NCI-H526 treated with DMSO at 0.1 percent for 48 hours (cell line): ENCODE measurements around the gene CASP1.
"Not testable (repeated sequence)": the region's sequence is repeated elsewhere in the genome, so short reads cannot be mapped to it uniquely, and the experiment has no call there.

Experiments used
- DNase-seq: peaks from one replicate; lab custom pipeline; 2025; lab: John Stamatoyannopoulos, UW

Gene CASP1

DNA sequence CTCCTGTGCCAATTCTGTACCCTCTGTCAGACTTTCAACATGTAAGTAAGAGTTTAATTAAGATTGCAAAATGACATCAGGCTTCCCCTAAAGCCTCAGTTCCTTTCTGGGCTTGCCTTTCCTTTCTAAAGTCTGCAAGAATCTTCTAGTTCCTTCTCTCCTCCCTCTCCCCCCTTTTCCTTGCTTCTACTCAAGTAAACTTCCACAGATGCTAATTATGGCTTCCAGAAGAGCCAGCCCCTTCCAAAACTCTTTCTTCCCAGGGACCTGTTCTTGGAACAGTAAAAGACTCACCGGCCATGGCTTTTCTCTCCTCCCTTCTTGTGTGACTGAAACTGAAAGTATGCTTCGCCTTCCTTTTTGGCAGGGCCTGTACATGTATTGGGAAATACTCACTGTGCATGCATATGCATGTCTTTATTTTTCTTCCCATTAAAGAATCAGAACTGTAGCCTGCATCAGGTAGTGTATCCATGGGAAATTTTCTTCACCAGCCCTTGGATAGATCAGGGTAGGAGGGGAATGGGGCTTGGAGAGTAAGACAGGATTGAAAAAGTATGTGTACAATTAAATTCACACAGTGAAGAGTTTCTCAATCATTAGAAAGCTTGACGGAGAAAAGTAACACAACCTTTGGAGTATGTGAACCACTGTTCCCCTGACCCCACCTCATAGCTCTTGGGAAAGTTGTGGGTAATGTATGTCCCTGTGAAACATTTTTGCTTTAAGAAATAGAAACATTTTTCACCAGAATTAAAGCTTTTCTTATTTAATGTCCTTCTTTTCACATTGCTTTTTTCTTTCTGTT is at the start of gene CASP1:
TSS of gene CASP1 (minus strand) at position 332 of the 808 bp plus-strand sequence. CDS start at position 301, 31 bp downstream.
- DNase-seq, result no peak

- DNase-seq, result no peak
Measured at GRCh38 chr11:105081412-105082150, 46.6 kb upstream of the CASP1 start.

GRCh38 chr11:105080171-105080906 is 45.4 kb upstream of the CASP1 start:
- DNase-seq, result not testable (repeated sequence)

- no peak for DNase-seq
Measured at GRCh38 chr11:105078283-105078682, 43.3 kb upstream of the CASP1 start.

DNA sequence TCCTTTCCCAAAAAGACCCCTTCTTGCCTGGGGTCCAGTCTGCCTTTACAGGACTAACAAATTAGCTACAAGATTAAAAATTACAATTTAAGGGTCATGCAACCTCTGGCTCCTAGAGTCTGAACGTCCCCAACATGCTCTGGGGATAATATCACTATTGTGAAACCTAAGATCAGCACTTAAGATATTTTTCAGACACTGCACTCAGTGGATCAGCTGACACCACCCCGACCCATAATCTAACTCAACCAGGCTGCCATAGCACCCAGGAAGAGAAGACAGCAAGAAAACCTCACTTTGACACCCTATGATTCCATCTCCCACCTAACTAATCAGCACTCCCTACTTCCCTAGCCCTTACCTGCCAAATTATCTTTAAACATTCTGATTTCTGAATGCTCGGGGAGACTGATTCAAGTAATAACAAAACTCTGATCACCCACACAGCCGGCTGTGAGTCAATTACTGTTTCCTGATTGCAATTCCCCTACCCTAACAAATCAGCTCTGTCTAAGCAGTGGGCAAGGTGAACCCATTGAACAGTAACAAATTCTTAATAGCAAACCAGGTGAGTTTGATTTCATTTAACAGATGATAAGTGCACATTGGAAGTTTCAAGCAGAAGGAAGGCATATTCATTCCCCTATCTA is 42.3 kb upstream of the CASP1 start:
- not testable (repeated sequence) for DNase-seq

DNA sequence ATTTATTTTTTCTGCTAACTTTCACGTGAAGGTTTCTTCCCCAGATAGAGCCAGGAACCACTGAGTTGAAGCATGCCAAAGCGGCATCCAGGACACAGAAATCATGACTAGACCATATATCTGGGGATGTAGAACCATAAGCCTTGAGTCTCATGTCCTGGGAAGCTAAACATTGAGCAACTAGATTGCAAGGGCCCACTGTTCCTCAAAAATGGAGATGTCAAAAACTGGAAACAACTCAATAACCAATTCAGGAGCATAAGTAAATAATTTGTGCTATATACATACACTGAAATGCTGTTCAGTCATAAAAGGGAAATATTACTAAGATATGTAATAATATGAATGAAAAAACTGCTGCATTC is 39.2 kb upstream of the CASP1 start:
- no peak for DNase-seq

GRCh38 chr11:105073456-105074165 is 38.7 kb upstream of the CASP1 start:
- no peak for DNase-seq

DNA sequence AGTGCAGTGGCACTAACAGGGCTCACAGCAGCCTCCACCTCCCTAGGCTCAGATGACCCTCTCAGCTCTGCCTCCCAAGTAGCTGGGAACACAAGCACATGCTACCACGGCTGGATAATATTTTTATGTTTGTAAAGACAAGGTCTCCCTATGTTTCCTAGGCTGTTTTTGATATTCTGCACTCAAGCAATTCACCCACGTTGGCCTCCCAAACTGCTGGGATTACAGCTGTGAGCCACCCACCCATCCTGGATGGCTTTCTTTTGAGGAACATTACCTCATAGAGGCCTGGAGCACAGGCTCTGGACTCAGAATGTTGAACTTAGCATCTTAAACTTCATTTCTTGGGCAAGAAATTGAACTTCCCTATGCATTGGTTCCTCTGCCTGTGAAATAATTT is 37.1 kb upstream of the CASP1 start:
- not testable (repeated sequence) for DNase-seq

- no peak for DNase-seq
Measured at GRCh38 chr11:105071089-105071732, 36.3 kb upstream of the CASP1 start.

DNA sequence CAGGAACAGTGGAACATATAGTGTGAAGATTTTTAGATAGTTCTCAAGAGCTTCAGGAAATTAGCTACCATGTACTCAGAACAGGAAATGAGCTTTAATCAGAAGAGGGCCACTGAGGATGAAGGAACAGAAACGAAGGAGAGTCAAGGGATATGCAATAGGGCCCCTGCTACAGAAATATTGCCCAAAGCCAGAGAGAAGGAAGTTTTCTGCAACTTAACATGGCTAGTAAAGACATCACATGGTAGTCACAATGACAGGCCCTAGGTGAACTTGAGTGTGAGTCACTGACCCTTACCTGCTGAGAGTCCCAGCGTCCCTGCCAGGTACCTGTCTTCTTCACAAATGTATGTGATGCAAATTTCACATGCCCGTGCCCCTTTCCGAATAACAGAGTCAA is 35.4 kb upstream of the CASP1 start:
- DNase-seq, result no peak

DNA sequence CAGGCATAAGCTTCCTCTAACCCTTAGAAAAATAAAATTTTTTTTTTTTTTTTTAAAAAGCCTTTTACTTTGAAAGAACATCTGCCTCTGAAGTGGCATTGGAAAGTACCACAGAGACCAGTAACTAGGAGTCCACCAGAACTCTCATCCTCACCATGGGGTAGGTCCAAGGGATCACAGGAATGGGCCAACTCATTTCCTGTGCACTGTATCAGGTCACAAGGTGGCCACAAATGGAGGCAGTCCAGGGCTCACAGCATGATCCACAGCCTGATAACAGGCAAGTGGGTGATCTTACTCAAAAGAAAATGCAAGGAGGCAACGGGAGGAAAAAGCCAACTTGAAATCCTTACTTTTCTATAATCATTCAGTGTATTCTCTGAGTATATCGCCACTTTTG is 34.8 kb upstream of the CASP1 start:
- DNase-seq, result not testable (repeated sequence)

DNA sequence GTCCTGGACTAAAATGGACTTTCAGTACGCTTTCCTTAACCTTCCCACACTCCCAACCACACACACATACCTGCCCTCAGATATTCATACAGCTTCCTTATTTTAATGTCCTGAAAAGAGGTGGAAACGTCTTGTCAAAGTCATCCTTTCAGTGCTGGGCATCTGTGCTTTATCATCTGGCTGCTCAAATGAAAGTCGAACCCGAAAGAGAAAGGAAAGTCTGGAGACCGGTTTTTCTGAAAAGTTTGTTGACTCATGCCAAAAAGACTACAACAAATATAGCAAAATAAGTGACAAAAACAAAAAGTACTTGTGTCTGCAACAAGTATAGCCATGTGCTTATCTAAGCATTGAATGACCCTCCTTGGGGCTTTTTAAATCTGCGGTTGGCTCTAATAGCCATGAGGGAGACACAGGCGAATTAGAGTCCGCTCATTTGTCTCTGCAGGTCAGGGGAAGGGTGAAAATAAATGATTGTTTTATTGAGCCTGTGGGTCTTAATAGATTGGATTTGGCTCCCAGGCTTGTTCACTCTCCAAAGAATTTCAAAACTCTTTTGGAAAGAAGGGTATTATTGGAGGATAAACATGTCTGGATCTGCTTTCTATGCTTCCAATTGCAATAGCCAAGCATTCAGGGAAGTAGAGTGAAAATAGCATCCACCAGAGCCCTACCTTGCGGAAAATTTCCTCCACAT is 28.4 kb upstream of the CASP1 start:
- DNase-seq, result not testable (repeated sequence)

DNA sequence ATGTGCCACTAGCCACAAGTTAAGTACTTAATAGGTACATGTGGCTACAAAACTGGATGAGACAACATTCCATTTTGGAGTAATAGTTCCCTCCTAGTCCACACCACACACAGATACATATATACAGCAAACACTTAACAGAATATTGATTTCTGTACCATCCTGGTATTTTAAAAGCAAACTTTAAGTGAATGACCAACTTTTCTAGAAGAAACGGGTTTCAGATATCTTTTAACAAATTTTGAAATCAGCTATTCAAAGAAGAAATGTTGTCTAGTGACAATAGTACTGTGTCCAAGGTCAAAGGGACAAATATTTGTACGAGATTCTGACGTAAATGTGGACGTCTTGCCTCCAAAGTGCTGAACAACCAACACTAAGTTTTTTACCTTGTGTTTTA is 22.5 kb upstream of the CASP1 start:
- DNase-seq, result no peak

DNA sequence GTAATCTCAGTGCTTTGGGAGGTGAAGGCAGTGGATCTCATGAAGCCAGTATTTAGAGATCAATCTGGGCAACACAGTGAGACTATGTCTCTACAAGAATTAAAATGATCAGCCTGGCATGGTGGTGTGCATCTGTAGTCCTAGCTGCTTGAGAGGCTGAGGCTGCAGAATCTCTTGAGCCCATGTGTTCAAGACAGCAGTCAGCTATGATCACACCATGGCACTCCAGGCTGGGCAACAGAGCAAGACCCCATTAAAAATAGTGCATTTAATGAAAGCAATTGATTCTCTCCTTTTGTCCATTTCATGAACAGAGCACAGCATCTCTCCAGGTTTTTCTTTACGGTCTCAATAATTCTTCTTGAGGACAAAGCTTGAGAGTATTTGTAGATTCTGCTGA is 21.5 kb upstream of the CASP1 start:
- DNase-seq, result no peak

DNA sequence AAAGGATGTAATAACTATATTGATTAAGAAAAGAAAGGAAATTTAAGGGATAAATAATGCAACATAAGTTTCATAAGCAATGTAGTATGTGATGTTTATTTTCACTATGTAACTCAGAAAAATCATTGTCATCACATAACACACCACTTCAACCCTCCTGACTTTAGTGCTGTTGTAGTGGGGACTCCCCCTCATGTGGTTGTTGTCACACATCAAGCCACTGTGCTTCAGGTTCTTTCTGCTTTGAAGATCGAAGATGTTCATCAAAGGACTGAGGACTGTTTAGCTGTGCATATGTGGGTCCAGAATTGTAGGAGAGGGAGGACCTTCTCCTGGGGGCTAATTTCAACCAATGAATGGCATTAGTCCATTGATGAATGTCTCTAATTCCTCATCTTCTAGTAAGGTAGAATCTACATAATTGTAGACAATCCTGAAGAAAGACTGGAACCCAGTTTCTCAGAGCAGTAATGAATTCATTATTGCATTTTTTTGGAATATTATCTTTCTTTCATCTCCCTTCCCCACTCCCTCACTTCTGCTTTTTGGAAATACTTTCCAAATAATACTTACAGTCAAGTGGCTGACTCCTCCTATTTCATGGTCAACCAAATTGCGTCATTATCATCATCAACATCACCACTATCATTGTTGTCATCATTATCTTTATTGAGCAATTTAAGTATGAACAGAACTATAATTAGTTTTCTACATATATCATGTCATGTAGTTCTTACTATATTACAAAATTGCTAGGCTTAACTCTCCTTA is 20.0 kb upstream of the CASP1 start:
- DNase-seq, result no peak

- no peak for DNase-seq
Measured at GRCh38 chr11:105052487-105052886, 17.5 kb upstream of the CASP1 start.

- DNase-seq, result no peak
Measured at GRCh38 chr11:105051559-105051958, 16.6 kb upstream of the CASP1 start.

DNA sequence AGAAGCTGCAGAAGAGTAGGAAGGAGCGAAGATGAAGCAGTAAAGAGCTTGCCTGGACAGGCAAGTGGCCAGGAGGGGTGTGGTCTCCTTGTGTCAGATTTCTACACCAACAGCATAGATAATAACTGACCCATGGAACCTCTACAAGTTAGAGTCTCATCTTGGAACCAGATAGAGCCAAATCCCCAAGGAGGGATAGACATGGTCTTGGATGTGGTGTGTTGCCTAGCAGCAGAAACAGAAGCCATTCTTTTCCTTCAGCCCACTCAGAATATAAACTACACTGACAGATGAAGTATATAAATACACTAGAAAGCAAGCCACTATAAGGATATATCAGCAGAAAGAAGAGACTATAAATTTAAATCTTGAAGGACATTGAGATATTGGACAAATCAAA is 14.5 kb upstream of the CASP1 start:
- no peak for DNase-seq

GRCh38 chr11:105046898-105047579 is 12.1 kb upstream of the CASP1 start:
- no peak for DNase-seq
